HG02938 (cell line): Measurements from ENCODE around the gene CCDC13.

ENCODE experiments used
- ATAC-seq: cut with Tn5 transposase; IDR thresholded peaks from one replicate; pipeline ENCODE4 v1.9.1; 2021; ENCODE audit warnings: mild to moderate bottlenecking, moderate library complexity; ENCODE audit not compliant: unreplicated experiment

Gene CCDC13

DNA sequence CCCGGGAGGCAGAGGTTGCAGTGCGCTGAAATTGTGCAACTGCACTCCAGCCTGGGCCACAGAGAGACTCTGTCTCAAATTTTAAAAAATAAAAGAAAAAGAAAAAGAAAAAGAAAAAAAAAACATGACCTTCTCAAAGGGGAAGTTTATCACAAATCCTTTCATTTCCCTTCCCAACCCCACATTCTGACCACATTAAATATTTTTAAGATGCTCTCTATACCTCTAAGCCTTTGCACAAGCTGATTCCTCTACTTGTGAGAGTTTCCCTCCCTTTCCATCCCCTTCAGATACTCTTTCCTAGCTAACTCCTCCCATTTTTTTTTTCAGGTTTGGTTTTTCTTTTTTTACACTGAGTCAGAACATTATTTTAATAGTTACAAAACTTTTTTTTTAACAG is 27.2 kb upstream of the CCDC13 start:
- no peak for ATAC-seq

DNA sequence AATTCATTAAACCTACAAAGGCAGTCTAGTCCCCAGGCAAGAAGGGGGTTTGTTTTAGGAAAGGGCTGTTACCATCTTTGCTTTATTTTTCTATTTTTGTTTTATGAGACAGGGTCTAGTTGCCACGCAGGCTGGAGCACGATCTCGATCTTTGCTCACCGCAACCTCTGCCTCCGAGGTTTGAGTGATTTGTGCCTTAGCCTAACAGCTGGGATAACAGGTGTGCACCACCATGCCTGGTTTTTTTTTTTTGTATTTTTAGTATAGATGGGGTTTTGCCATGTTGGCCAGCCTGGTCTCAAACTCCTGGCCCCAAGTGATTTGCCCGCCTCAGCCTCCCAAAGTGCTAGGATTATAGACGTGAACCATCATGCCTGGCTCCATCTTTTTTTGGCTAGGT is 26.3 kb upstream of the CCDC13 start:
- no peak for ATAC-seq

DNA sequence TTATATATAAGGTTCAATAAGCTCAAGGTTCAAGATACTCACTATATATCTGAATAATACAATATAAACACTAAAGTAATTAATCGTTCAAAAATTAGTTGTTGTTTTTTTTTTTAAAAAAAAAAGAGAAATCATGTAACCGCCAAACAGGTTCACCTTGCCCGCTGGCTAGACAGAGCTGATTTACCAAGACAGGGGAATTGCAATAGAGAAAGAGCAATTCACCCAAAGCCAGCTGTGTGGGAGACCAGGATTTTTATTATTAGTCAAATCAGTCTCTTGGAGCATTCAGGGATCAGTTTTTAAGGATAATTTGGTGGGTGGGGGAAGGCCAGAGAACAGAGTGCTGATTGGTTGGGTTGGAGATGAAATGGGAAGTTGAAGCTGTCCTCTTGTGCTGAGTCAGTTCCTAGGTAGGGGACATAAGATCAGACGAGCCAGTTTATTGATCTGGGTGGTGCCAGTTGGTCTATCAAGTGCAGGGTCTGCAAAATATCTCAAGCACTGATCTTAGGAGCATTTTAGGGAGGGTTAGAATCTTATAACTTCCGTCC is 23.4 kb upstream of the CCDC13 start:
- ATAC-seq = no peak

DNA sequence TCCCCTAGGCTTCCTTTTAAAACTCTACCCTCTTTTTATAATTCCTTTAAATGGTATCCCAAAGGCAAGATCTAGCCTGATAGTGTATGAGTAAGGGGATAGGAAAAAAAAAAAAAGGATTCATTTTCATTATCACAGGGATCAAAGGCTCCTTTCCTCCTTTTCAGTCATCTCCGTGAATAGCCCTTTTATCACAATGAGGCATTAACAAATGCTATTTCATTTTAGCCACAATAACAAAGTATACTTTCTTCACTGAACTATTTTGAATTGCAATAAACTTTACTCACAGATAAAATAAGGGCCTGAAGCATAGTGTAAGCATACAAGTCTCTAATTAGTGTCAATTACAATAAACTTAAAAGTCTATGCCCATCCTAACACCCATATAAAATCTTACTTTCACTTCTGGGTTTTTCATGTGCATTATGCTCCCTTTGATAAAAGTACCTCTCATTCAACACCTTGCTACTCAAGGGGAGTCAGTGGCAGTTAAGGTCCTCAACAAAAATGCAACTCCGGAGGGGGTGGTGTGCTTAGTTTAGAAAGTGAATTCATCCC is 22.6 kb upstream of the CCDC13 start:
- no peak for ATAC-seq

DNA sequence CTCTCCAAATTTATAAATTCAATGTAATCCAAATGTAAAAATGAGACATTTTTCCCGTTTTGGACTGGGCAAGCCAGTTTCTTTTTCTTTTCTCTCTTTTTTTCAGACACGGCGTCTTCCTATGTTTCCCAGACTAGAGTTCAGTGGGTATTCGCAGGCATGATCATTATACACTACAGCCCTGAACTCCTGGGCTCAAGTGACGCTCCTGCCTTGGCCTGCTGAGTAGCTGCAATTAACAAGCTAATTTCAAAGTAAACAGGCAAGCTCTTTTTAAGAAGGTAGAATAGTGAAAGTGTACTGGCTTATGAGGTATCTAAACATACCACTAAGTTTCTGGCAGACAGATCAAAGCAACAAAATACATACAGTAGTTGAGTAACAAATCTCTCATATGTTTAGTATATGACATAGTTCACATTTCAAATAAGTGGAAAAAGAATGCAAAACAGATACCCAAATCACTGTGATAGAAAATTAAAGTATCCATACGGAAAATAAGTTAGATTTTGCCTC is 17.7 kb upstream of the CCDC13 start:
- ATAC-seq = no peak

DNA sequence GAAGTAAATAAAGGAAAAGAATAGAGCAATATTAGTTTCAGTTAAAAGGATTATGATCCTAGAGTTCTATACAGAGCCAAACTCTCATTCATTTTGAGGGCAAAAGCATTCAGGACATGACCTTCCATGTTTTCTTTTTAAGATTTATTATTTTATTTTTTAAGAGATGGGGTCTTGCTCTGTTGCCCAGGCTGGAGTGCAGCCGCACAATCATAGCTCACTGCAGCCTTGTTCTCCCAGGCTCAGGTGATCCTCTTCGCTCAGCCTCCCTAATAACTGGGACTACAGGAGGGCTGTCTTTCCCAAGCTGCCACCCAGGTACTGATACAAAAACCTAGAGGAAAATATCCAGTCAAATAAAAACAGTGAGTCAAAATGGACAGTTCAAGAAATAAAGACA is 13.6 kb upstream of the CCDC13 start:
- no peak for ATAC-seq

DNA sequence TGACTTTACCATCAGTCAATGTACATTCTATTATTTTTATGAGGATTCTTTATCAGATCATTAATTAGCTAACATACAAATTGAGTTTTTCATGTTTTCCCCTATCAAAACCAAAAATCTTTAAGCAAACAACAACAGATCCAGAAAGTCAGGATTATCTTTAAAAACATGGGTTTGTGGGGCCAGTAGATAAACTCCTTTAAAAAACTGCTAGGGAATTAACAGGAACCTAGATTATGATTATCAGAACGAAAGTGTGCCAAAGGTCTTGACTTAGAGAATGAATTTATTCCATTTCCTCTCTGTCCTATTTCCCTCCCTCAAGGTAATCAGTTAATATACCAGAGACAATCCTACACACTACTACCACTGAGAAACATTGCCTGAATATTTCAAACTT is 13.2 kb upstream of the CCDC13 start:
- ATAC-seq = no peak

DNA sequence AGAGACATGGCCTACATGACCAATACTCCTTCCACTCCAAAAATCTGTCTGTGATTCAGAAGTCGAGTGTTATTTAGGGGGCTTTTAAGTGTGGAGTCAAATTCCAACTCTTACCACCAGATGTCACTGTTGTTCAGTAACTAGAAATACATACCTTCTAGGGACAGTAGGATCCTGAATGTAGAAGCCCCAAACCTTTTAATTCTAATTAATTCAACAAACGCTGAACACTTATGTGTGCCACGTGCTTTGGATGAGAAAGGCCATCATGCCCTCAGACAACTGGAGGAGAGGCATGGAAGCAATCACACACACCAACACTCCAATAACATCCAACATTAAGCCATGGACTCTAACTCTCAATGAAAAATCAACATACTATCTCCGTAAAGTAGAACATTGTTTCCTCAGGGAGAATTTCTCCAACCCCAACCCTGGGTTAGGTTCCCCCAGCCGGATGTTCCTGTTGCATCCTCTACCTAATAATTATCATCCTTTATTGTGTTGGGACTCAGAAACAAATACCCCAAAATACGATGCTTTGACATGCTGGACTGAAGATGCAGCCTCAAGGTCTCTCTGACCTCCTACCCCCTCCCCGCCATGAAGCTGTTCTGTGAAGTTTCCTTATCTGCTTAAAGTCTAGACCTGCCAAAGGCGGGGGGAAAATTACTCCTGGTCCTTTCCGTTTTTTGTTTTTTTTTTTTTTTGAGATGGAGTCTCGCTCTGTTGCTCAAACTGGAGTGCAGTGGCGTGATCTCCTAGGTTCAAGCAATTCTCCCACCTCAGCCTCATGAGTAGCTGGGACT is 8.0 kb upstream of the CCDC13 start:
- ATAC-seq = no peak

DNA sequence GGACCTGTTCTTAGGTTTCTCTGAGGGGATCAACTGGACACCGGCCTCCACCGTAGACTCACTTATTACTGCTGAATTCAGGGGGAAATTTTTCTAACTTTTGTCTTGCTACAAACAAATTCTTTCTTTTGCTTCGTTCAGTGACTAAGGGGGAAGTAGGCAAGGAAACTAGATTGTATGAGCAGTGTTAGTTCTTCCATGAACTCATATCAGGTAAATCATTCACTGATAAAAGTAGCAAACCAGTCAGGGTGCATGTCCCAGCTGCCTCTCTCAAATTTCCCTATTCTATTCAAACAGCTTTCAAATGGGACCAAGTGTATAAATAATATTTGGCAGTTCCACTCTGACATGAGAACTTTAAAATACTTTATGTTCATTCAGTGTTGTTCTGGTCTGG is 7.3 kb upstream of the CCDC13 start:
- ATAC-seq = no peak

DNA sequence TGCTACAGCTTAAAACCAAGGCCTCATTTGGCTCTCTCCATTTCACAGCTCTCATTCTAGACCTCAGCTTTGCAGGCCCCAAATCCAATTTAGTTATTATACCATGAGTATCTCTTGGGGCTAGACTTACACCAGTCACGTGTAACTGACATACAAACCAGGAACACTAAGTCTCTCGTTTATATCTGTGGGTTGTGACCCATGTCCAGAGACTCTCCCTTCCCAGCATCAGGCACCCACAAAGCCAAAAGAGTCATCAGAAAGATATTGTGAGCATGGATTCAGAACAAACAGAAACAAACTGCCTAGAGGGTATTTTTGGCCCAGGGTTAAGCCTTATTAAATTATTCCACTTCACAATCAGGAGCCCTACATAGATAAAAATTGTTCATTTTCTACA is 5.6 kb upstream of the CCDC13 start:
- no peak for ATAC-seq

DNA sequence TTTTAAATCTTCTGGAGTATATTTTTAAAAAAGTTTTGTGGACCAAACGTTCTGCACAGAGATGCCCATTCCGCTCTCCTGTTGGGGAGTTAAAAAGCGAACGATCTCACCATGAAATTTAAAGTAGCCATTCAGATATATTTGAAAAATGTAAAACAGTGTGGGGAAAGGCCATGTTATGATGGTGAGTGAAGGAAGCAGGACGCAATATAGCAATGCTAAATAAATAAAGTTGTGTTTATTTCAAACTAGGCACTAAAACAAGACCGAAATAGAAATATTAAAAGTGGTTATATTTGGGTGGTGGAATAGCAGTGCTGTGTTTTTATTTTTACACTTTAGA is 327 bp upstream of the CCDC13 start:
- no peak for ATAC-seq

DNA sequence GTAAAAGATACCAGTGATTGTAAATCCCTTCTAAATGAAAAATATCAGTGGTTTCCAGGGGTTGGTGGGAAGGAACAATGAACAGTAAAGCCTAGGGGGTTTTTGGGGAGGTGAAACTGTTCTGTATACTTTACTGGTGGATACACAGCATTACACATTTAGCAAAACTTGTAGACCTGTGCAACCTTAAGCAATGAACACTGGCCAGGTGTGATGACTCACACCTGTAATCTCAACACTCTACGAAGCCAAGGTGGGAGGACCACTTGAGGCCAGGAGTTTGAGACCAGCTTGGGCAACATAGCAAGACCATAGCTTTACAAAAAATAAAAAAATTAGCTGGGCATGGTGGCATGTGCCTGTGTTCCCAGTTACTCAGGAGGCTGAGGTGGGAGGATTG is 1.8 kb downstream of the CCDC13 start:
- ATAC-seq = no peak

DNA sequence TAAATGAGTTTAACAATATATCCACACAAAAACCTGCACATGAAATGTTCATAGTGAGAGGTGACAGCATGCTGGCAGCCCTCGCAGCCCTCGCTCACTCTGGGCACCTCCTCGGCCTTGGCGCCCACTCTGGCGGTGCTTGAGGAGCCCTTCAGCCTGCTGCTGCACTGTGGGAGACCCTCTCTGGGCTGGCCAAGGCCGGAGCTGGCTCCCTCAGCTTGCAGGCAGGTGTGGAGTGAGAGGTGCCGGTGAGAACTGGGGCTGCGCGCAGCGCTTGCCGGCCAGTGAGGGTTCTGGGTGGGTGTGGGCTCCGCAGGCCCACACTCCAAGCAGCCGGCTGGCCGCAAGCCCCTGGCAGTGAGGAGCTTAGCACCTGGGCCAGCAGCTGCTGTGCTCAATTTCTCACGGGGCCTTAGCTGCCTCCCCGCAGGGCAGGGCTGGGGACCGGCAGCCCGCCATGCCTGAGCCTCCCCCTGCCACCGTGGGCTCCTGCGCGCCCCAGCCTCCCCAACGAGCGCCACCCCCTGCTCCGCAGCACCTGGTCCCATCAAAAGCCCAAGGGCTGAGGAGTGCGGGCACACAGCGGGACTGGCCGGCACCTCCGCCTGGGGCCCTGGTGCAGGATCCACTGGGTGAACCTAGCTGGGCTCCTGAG is 3.4 kb downstream of the CCDC13 start:
- no peak for ATAC-seq

DNA sequence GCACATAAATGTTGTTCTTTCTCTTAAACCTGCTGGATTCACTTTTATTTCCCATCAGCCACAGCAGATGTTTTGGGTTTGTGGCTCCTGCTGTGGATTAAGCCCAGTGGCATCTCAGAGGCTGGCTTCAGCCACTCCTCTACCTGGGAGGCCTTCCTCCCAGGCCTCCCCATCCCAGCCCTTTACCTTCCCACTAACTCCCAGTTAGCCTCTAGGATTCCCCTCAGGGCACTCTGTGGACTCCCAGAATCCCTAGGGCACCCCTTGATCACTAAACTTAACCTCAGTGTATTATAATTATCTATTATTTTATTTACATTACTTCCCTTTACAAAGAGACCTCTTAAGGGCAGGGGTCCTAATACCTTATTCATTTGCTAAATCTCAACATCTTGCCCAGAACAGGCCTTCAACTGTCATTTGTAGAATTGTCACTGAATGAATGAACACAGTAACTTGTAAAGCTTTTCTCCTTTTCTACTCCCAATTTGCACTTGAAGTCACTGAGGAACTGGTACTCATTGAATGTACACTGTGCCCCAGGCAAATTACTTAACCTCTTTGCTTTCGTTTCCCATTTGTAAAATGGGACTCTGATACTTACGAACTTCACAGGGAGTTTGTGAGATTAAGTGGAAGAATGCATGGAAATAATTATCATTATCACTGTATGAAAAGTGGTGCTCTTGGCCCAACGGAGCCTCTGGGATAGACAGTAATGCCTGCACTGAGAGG is 8.3 kb downstream of the CCDC13 start:
- ATAC-seq = no peak

DNA sequence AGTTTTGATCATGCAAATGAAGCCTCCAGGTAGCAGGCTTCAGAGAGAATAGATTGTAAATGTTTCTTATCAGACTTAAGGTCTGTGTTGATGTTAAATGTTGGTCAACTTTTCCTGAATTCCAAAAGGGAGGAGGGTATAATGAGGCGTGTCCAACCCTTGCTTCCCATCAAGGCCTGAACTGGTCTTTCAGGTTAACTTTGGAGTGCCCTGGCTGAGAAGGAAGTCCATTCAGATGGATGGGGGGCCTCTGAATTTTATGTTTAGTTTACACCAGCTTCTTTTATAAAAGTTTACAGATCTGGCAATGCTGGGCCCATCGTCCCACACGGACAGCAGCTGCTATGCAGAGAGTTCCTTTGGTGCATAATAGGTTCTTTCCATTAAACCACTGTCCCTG is 8.9 kb downstream of the CCDC13 start:
- no peak for ATAC-seq

DNA sequence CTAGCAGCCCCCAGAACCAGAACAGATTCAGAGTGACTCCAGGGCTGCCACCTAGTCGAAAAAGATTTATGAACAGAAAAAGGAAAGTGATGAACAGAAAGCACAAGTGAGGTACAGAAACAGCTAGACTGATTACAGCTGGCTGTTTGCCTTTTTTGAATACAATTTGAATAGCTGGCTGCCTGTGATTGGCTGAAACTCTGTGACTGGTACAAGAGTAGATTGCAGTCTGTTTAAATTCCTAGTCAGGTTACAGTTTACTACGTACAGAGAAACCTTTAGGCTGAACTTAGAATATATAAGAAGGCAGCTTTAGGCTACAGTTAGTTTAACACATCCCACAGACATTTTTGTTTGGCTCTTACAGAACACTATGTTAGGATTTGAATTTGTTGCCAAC is 10.0 kb downstream of the CCDC13 start:
- no peak for ATAC-seq

DNA sequence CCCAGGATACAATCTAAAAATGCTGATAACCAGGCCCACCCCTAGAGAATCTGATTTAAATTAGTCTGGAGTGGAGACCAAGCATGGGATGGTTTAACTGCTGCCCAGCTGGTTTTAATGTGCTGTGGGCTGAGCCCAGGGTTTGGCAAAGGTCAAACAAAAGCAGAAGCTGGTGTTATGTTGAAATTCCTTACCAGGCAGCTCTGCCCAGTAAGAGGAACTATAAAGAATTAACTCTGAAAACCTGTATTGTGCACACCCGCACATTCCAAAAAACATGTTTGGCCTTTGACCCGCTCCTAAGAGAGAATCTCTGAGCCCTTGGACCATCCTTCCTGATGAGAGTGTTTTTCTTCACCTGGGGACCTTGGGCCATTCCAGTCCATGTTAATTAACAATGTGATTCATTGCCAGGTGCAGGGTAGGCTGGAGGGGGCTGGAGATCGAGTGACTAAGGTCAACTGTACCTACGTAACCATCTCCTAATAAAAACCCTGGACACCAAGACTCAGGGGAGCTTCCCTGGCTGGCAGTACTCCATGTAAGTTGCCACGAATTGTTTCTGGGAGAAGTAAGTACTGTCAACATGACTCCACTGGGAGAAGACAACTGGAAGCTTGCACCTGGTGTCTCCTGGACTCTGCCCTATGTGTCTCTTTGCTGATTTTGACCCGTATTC is 10.9 kb downstream of the CCDC13 start:
- no peak for ATAC-seq

DNA sequence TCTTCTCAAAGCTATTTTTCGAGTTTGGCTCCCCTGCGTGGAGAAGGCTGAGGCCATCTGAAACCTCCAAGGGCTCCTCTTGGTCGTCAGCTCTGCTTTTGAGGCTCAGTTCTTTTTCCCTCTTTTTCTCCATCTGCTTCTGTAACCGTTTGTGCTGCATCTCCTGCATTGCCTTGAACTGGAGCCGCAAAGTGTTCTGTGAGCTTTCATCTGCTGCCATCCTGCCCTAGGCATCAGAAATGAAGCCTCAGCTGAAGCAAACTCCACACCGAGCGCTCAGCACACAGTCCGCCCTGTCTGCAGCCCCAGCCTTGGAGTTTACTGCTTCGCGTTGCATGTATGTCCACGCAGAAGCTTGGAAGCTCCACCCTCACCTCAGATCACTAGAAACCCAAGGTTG is 14.9 kb downstream of the CCDC13 start:
- ATAC-seq = no peak

DNA sequence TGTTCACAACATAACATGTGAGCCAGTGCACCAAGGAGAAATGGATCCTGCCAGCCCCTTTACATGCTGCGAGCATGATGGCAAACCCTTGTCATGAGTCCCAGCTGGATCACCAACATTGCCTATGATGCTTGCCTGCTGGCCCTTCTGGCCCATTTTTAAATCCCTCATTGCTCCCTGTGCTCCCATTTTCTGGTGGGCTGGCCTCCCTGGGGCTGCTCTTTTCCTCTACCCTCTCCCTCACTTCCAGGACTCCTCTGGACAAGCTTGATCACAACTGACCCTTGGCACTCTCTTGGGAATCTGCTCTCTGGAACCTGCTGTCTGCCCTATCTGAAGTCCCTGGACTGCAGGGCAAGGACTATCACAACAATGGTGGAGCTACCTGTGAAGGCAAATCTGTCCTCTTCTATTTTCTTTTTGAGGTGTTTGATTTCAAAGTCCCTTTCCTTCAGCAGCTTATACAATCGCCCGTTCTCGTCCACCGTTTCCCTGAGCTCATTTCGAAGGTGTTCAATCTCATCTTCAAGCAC is 16.3 kb downstream of the CCDC13 start:
- no peak for ATAC-seq
